Mononuclear cell (primary cell): ENCODE data around the gene ZNF180. TPM values are rescaled to one million over a fixed set of nuclear protein-coding genes. Genes with fewer than 3 reads are reported as not detected.

ENCODE experiments used
- H3K27me3 ChIP-seq: 2 replicates; pipeline ENCODE4 v1.6.0; 2011; ENCODE audit warnings: low read length, control low read depth; ENCODE audit not compliant: insufficient read depth
- H3K4me1 ChIP-seq: 2 replicates; pipeline ENCODE4 v1.5.1; 2011; ENCODE audit warnings: mild to moderate bottlenecking, low read length, control low read depth; ENCODE audit not compliant: insufficient read depth
- H3K4me3 ChIP-seq: 2 replicates; pipeline ENCODE4 v1.5.1; 2011; ENCODE audit warnings: mild to moderate bottlenecking, low read length, moderate library complexity
- H3K9me3 ChIP-seq: 2 replicates; pipeline ENCODE4 v1.5.1; 2011; ENCODE audit warnings: low read depth, mild to moderate bottlenecking, control low read depth, low read length
- total RNA-seq: library from RNA; depleted of rRNA; stranded (reverse); fragments of >200 nt; gene quantifications from one replicate; pipeline ENCODE4 v1.2.3, GENCODE V29; 2012

ZNF180 gene
- total RNA-seq, 1 donor: 8.6 TPM

- Histone ChIP-seq H3K4me1 (peaks cover 8% of the 10 kb centered on the region), H3K27me3 (no peaks in the 10 kb centered on the region), H3K4me3 (peak within 1 kb of the TSS; percentile 34), H3K9me3 (peaks cover 26% of the 10 kb centered on the region)
Observed at GRCh38 chr19:44447916-44448674, 52.2 kb downstream of the ZNF180 start, which contains the start of gene ZNF229. TSS of gene ZNF229 (minus strand) at chr19:44448472. CDS start at chr19:44442847, 5,625 bp downstream.

DNA sequence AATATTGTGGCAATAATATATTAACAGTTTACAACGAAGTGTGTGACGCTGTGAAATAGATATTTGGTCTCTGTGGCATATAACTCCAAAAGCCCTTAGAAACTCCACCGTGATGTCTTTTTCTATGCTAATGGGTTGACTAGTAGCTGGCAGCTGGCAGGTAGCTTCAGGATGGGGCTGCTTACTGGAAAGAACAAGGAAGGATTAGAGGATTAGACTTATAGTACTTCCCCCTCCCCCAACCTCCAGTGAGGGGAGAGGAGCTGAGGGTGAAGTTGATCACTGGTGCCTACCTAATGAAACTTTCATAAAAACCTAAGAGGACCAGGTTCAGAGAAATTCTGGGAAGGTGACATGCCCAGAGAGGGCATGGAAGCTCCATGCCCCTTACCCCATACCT lies 61.9 kb downstream of the ZNF180 start:
- no peak overlapping the region for H3K4me3 ChIP-seq
- peaks cover 69% of the 10 kb centered on the region for H3K9me3 ChIP-seq
- no peaks in the 10 kb centered on the region for H3K4me1 ChIP-seq
- no peaks in the 10 kb centered on the region for H3K27me3 ChIP-seq

DNA sequence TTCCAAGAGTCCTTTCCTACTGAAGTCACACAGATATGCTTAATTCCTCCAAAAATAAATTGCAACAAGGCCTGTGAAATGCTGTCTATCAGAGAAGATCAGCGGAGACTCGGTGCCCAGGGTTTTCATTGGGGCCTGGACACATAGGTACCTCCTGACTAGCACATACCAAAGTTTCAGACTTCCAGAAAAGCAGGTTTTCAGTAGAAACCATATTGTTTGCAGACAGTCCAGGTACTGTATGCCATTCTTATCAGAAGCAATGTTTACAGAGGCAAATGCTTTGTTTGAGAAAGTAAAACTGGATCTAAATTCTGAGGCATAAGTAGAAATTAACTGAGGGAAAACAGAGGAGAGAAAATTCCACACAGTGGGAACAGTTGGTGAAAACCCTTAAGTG lies 64.9 kb downstream of the ZNF180 start:
- no peaks in the 10 kb centered on the region for H3K27me3 ChIP-seq
- no peaks in the 10 kb centered on the region for H3K4me1 ChIP-seq
- H3K9me3 ChIP-seq: peaks cover 64% of the 10 kb centered on the region
- no peak overlapping the region for H3K4me3 ChIP-seq

DNA sequence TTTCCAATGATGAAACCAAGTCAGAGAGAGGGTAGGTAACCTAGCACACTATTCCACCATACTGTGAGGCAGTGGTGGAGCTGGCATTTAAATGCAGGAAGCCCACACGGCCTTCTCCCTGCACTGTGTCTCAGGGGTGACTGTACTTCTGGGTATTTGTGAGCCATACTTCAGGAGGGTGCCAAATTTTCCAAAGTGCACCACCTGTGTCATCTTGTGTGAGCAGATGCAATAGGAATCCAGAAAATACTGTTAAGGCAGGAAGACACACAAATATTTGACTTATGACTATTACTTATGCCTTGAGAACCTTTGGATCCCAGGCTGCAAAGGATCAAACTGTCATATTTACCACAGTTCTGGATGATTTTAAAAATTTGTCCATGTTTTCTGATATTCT lies 69.4 kb downstream of the ZNF180 start:
- peaks cover 74% of the 10 kb centered on the region for H3K9me3 ChIP-seq
- H3K4me3 ChIP-seq: no peak overlapping the region
- H3K27me3 ChIP-seq: no peaks in the 10 kb centered on the region
- H3K4me1 ChIP-seq: no peaks in the 10 kb centered on the region

Other genes starting within 250 kb of the ZNF180 start
- 0.63 TPM for gene ZNF233, start 240.6 kb downstream of the ZNF180 start, total RNA-seq
- gene ZNF235, start 195.5 kb downstream of the ZNF180 start, total RNA-seq: 2.7 TPM
- under 0.01 TPM for gene ZNF112, start 143.8 kb downstream of the ZNF180 start, total RNA-seq
- gene ZNF285, start 98.9 kb downstream of the ZNF180 start, total RNA-seq: 0.63 TPM
- gene ZNF229, start 52.0 kb downstream of the ZNF180 start, total RNA-seq: 0.21 TPM
- gene CEACAM20, start 29.2 kb upstream of the ZNF180 start, total RNA-seq: not detected
- gene IGSF23, start 113.0 kb upstream of the ZNF180 start, total RNA-seq: not detected
- 4.5 TPM for gene PVR, start 143.4 kb upstream of the ZNF180 start, total RNA-seq
- 0.63 TPM for gene CEACAM19, start 171.0 kb upstream of the ZNF180 start, total RNA-seq
- not detected for gene CEACAM16, start 198.6 kb upstream of the ZNF180 start, total RNA-seq
- 33.0 TPM for gene BCL3, start 248.2 kb upstream of the ZNF180 start, total RNA-seq